SK-N-SH treated with all-trans-retinoic acid at 6 μM for 48 hours (cell line): ENCODE measurements around the gene TMEM240.

Source experiments
- ATAC-seq: fragments of 200-7000 bp; cut with Tn5 transposase; 3 replicates; pipeline ENCODE4 v1.9.1; 2020; ENCODE audit warnings: mild to moderate bottlenecking, moderate library complexity
- BACH2 ChIP-seq: fragments of 250-450 bp; sonication (Bioruptor Pico); IDR thresholded peaks from 2 replicates; pipeline ENCODE4 v1.9.0; 2021; ENCODE audit warnings: mild to moderate bottlenecking, borderline replicate concordance
- CSDC2 ChIP-seq: fragments of 250-450 bp; sonication (Bioruptor Pico); IDR thresholded peaks from 2 replicates; pipeline ENCODE4 v1.5.0; 2020; ENCODE audit warnings: mild to moderate bottlenecking, moderate library complexity
- ESRRG ChIP-seq: fragments of 250-450 bp; sonication (Bioruptor Pico); IDR thresholded peaks from 2 replicates; pipeline ENCODE4 v1.6.1; 2021; ENCODE audit warnings: mild to moderate bottlenecking
- GLIS3 ChIP-seq: fragments of 250-450 bp; sonication (Bioruptor Pico); IDR thresholded peaks from 2 replicates; pipeline ENCODE4 v1.5.0; 2020; ENCODE audit warnings: mild to moderate bottlenecking, moderate library complexity
- ISL1 ChIP-seq: fragments of 250-450 bp; sonication (Bioruptor Pico); IDR thresholded peaks from 2 replicates; pipeline ENCODE4 v2.1.2; 2022; ENCODE audit warnings: mild to moderate bottlenecking, moderate library complexity
- OSR1 ChIP-seq: fragments of 250-450 bp; sonication (Bioruptor Pico); IDR thresholded peaks from 2 replicates; pipeline ENCODE4 v1.8.0; 2022; ENCODE audit warnings: moderate library complexity, mild to moderate bottlenecking, inconsistent platforms
- PPARA ChIP-seq: fragments of 250-450 bp; sonication (Bioruptor Pico); IDR thresholded peaks from 2 replicates; pipeline ENCODE4 v1.5.0; 2020; ENCODE audit warnings: mild to moderate bottlenecking, borderline replicate concordance
- RARB ChIP-seq: fragments of 250-450 bp; sonication (Bioruptor Pico); IDR thresholded peaks from 2 replicates; pipeline ENCODE4 v1.8.0; 2021; ENCODE audit warnings: mild to moderate bottlenecking, moderate library complexity
- SNAI2 ChIP-seq: fragments of 250-450 bp; sonication (Bioruptor Pico); IDR thresholded peaks from 2 replicates; pipeline ENCODE4 v1.5.0; 2020; ENCODE audit warnings: mild to moderate bottlenecking, moderate library complexity
- TCF4 ChIP-seq: fragments of 250-450 bp; sonication (Bioruptor Pico); IDR thresholded peaks from 2 replicates; pipeline ENCODE4 v1.8.0; 2021; ENCODE audit warnings: mild to moderate bottlenecking, moderate library complexity, borderline replicate concordance
- TOX ChIP-seq: fragments of 250-450 bp; sonication (Bioruptor Pico); IDR thresholded peaks from 2 replicates; pipeline ENCODE4 v1.8.0; 2021; ENCODE audit warnings: mild to moderate bottlenecking, moderate library complexity, borderline replicate concordance
- ZC3H10 ChIP-seq: fragments of 250-450 bp; sonication (Bioruptor Pico); IDR thresholded peaks from 2 replicates; pipeline ENCODE4 v1.5.1; 2021; ENCODE audit warnings: mild to moderate bottlenecking, moderate library complexity
- ZFP3 ChIP-seq: fragments of 250-450 bp; sonication (Bioruptor Pico); IDR thresholded peaks from 2 replicates; pipeline ENCODE4 v1.5.0; 2020; ENCODE audit warnings: mild to moderate bottlenecking, moderate library complexity
- ZFP30 ChIP-seq: fragments of 450-650 bp; formaldehyde crosslinking; IDR thresholded peaks from 2 replicates; pipeline ENCODE4 v1.5.0; 2022; ENCODE audit warnings: mild to moderate bottlenecking, moderate library complexity
- ZNF565 ChIP-seq: fragments of 450-650 bp; formaldehyde crosslinking; conservative IDR thresholded peaks from 2 replicates; pipeline ENCODE4 v1.5.0; 2020; ENCODE audit warnings: low read depth, mild to moderate bottlenecking, moderate library complexity
- ZNF8 ChIP-seq: fragments of 450-650 bp; formaldehyde crosslinking; IDR thresholded peaks from 2 replicates; pipeline ENCODE4 v1.5.0; 2020; ENCODE audit warnings: mild to moderate bottlenecking, moderate library complexity
- TF ChIP-seq, protein P1 (sequence below): fragments of 250-450 bp; sonication (Bioruptor Pico); IDR thresholded peaks from 2 replicates; pipeline ENCODE4 v1.5.1; 2021; ENCODE audit warnings: mild to moderate bottlenecking, moderate library complexity
- TF ChIP-seq, protein P2 (sequence below): fragments of 250-450 bp; sonication (Bioruptor Pico); IDR thresholded peaks from 2 replicates; pipeline ENCODE4 v1.8.0; 2020; ENCODE audit warnings: mild to moderate bottlenecking, moderate library complexity, borderline replicate concordance
- TF ChIP-seq, protein P3 (sequence below): fragments of 250-450 bp; sonication (Bioruptor Pico); IDR thresholded peaks from 2 replicates; pipeline ENCODE4 v1.8.0; 2021; ENCODE audit warnings: low read depth, mild to moderate bottlenecking, moderate library complexity, borderline replicate concordance
- TF ChIP-seq, protein P4 (sequence below): fragments of 250-450 bp; sonication (Bioruptor Pico); IDR thresholded peaks from 2 replicates; pipeline ENCODE4 v1.5.1; 2020; ENCODE audit warnings: low read depth, mild to moderate bottlenecking, moderate library complexity

Gene TMEM240

DNA sequence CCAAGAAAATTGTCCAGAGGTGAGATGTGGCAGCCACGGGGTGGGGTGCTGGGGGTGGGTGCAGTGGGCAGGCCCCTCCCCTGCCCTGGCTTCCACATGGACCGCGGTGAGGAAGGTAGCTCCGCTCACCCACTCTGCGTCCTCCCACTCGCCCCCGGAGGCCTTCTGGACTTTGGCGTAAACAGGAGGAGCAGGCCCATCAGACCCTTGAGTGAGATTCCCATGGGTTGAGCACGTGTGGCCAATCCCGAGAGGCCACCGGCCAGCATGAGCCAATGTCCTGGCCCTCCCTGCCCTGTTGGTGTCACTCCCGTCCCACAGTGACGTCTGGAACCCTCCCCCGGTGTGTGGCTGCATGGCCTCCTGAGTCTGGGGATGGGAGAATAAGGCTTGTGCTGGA lies 8.2 kb upstream of the TMEM240 start:
- no peak for TF ChIP-seq SNAI2
- ATAC-seq = no peak

- ATAC-seq = no peak
- TF ChIP-seq BACH2 (CRISPR knock-in tag) = no peak
- TF ChIP-seq CSDC2 (CRISPR knock-in tag) = no peak
- TF ChIP-seq ZNF8 = no peak
- TF ChIP-seq, protein P1, sequence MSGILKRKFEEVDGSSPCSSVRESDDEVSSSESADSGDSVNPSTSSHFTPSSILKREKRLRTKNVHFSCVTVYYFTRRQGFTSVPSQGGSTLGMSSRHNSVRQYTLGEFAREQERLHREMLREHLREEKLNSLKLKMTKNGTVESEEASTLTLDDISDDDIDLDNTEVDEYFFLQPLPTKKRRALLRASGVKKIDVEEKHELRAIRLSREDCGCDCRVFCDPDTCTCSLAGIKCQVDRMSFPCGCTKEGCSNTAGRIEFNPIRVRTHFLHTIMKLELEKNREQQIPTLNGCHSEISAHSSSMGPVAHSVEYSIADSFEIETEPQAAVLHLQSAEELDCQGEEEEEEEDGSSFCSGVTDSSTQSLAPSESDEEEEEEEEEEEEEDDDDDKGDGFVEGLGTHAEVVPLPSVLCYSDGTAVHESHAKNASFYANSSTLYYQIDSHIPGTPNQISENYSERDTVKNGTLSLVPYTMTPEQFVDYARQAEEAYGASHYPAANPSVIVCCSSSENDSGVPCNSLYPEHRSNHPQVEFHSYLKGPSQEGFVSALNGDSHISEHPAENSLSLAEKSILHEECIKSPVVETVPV = no peak
- no peak for TF ChIP-seq GLIS3
- TF ChIP-seq ZFP30 (CRISPR knock-in tag) = no peak
- TF ChIP-seq TOX (CRISPR knock-in tag) = no peak
- TF ChIP-seq TCF4 (CRISPR knock-in tag) = no peak
- TF ChIP-seq, protein P2, sequence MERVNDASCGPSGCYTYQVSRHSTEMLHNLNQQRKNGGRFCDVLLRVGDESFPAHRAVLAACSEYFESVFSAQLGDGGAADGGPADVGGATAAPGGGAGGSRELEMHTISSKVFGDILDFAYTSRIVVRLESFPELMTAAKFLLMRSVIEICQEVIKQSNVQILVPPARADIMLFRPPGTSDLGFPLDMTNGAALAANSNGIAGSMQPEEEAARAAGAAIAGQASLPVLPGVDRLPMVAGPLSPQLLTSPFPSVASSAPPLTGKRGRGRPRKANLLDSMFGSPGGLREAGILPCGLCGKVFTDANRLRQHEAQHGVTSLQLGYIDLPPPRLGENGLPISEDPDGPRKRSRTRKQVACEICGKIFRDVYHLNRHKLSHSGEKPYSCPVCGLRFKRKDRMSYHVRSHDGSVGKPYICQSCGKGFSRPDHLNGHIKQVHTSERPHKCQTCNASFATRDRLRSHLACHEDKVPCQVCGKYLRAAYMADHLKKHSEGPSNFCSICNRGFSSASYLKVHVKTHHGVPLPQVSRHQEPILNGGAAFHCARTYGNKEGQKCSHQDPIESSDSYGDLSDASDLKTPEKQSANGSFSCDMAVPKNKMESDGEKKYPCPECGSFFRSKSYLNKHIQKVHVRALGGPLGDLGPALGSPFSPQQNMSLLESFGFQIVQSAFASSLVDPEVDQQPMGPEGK (CRISPR knock-in tag) = no peak
- TF ChIP-seq, protein P3, sequence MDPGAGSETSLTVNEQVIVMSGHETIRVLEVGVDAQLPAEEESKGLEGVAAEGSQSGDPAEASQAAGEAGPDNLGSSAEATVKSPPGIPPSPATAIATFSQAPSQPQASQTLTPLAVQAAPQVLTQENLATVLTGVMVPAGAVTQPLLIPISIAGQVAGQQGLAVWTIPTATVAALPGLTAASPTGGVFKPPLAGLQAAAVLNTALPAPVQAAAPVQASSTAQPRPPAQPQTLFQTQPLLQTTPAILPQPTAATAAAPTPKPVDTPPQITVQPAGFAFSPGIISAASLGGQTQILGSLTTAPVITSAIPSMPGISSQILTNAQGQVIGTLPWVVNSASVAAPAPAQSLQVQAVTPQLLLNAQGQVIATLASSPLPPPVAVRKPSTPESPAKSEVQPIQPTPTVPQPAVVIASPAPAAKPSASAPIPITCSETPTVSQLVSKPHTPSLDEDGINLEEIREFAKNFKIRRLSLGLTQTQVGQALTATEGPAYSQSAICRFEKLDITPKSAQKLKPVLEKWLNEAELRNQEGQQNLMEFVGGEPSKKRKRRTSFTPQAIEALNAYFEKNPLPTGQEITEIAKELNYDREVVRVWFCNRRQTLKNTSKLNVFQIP (CRISPR knock-in tag) = no peak
- no peak for TF ChIP-seq ZNF565 (CRISPR knock-in tag)
- no peak for TF ChIP-seq OSR1 (CRISPR knock-in tag)
- TF ChIP-seq ZC3H10 (CRISPR knock-in tag) = no peak
- TF ChIP-seq PPARA (CRISPR knock-in tag) = no peak
- TF ChIP-seq ZFP3 (CRISPR knock-in tag) = no peak
- TF ChIP-seq, protein P4, sequence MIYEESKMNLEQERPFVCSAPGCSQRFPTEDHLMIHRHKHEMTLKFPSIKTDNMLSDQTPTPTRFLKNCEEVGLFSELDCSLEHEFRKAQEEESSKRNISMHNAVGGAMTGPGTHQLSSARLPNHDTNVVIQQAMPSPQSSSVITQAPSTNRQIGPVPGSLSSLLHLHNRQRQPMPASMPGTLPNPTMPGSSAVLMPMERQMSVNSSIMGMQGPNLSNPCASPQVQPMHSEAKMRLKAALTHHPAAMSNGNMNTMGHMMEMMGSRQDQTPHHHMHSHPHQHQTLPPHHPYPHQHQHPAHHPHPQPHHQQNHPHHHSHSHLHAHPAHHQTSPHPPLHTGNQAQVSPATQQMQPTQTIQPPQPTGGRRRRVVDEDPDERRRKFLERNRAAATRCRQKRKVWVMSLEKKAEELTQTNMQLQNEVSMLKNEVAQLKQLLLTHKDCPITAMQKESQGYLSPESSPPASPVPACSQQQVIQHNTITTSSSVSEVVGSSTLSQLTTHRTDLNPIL (CRISPR knock-in tag) = no peak
- no peak for TF ChIP-seq RARB (CRISPR knock-in tag)
- no peak for TF ChIP-seq ESRRG
Measured at GRCh38 chr1:1547476-1547875, 7.1 kb upstream of the TMEM240 start.

- ATAC-seq = no peak
- TF ChIP-seq, protein P4 (CRISPR knock-in tag) = no peak
- TF ChIP-seq ZFP30 (CRISPR knock-in tag) (no peak), GLIS3 (no peak), PPARA (CRISPR knock-in tag) (no peak), OSR1 (CRISPR knock-in tag) (no peak), ISL1 (no peak), TCF4 (CRISPR knock-in tag) (no peak)
- TF ChIP-seq, protein P3 (CRISPR knock-in tag) = no peak
- TF ChIP-seq, all 23 proteins: peak for 0
Measured at GRCh38 chr1:1547011-1547410, 6.6 kb upstream of the TMEM240 start.
